Mucosa of descending colon (tissue), 3 donors: ENCODE results near the gene FMN1. TPM values are rescaled to one million over a fixed set of nuclear protein-coding genes. Genes with fewer than 3 reads are reported as not detected.

Source experiments
- ATAC-seq: fragments of 200-7000 bp; cut with Tn5 transposase; one replicate; pipeline ENCODE4 v1.9.1; 2020; ENCODE audit warnings: mild to moderate bottlenecking, moderate library complexity
- DNase-seq, 3 donors: peaks; one replicate each; pipeline ENCODE4 v3.0.0-alpha.2; 2020
- H3K36me3 ChIP-seq: fragments of 200-600 bp; one replicate; pipeline ENCODE4 v1.8.0; 2021; ENCODE audit warnings: low read depth, mild to moderate bottlenecking
- H3K4me1 ChIP-seq: fragments of 200-600 bp; one replicate; pipeline ENCODE4 v1.8.0; 2021; ENCODE audit warnings: low read depth, mild to moderate bottlenecking
- H3K4me3 ChIP-seq: fragments of 200-600 bp; one replicate; pipeline ENCODE4 v1.8.0; 2021; ENCODE audit warnings: mild to moderate bottlenecking
- H3K9me3 ChIP-seq: fragments of 200-600 bp; one replicate; pipeline ENCODE4 v1.8.0; 2021; ENCODE audit warnings: mild to moderate bottlenecking
- CTCF ChIP-seq: fragments of 200-600 bp; IDR thresholded peaks from one replicate; pipeline ENCODE4 v1.8.0; 2022; ENCODE audit warnings: antibody characterized with exemption, mild to moderate bottlenecking
- intact Hi-C, 2 donors: fragments of 100-400 bp; cut with DNase I in 1 of 2; cut with micrococcal nuclease in 1 of 2; formaldehyde crosslinking; loops; one replicate each; pipeline versions ENCODE4 v1.11.0 to v1.11.1; 2022; cut with DNase I, micrococcal nuclease
- total RNA-seq, 3 donors: library from RNA; stranded (reverse); fragmentation: NEBNext Ultra II Directional in 2 of 3; extraction: Animal tissue kit (Norgen Biotek cat#: 25700) in 2 of 3; gene quantifications; one replicate each; pipeline versions ENCODE4 v1.2.1 to v1.2.4, GENCODE V29; 2021 to 2023
- donor health status: DM: no; HTN: no; CAD: no; lungs with moderate emphysema.
- donor health status: DM: no; HTN: no; CAD: no.
- donor health status: DM: no; HTN: yes; CAD: no.

FMN1 gene
- total RNA-seq, 3 donors from 2014 or later: 30.8 to 65.1 (median 43.4) TPM

GRCh38 chr15:32743411-32744140, 450.9 kb downstream of the FMN1 start:
- no peak overlapping the region for H3K4me3 ChIP-seq
- H3K9me3 ChIP-seq: no peaks in the 10 kb centered on the region
- ATAC-seq (no peak), DNase-seq (no peak)
- no peaks in the 10 kb centered on the region for H3K4me1 ChIP-seq
- H3K36me3 ChIP-seq: no peaks in the 10 kb centered on the region
- TF ChIP-seq CTCF: no peak
- intact Hi-C loops: no loop called here

- Histone ChIP-seq H3K4me3 (no peak overlapping the region), H3K9me3 (no peaks in the 10 kb centered on the region), H3K4me1 (no peaks in the 10 kb centered on the region), H3K36me3 (no peaks in the 10 kb centered on the region)
- no peak for TF ChIP-seq CTCF
- ATAC-seq (no peak), DNase-seq (no peak)
- intact Hi-C loops: no loop called here
Observed at GRCh38 chr15:32739522-32740063, 454.9 kb downstream of the FMN1 start.

GRCh38 chr15:32738666-32739065, 455.8 kb downstream of the FMN1 start:
- intact Hi-C loops: no loop called here
- ATAC-seq: no peak
- no peak overlapping the region for H3K4me3 ChIP-seq

GRCh38 chr15:32737304-32737703, 457.2 kb downstream of the FMN1 start:
- H3K4me1 ChIP-seq: no peaks in the 10 kb centered on the region
- TF ChIP-seq CTCF: no peak
- intact Hi-C loops: no loop called here
- H3K36me3 ChIP-seq: no peaks in the 10 kb centered on the region
- no peak for DNase-seq
- ATAC-seq: no peak
- H3K4me3 ChIP-seq: no peak overlapping the region
- H3K9me3 ChIP-seq: no peaks in the 10 kb centered on the region

More at GRCh38 chr15:32738666-32739065, 455.8 kb downstream of the FMN1 start:
- Histone ChIP-seq H3K9me3 (no peaks in the 10 kb centered on the region), H3K4me1 (no peaks in the 10 kb centered on the region), H3K36me3 (no peaks in the 10 kb centered on the region)
- DNase-seq: no peak
- TF ChIP-seq CTCF: no peak

- ATAC-seq (no peak), DNase-seq (no peak)
- intact Hi-C loops: no loop called here
- Histone ChIP-seq H3K36me3 (no peaks in the 10 kb centered on the region), H3K9me3 (no peaks in the 10 kb centered on the region), H3K4me3 (no peak overlapping the region), H3K4me1 (no peaks in the 10 kb centered on the region)
- TF ChIP-seq CTCF: no peak
Observed at GRCh38 chr15:32736701-32737061, 457.8 kb downstream of the FMN1 start.
